ENCODE results near the gene OR51L1.

The OR51L1 gene

DNA sequence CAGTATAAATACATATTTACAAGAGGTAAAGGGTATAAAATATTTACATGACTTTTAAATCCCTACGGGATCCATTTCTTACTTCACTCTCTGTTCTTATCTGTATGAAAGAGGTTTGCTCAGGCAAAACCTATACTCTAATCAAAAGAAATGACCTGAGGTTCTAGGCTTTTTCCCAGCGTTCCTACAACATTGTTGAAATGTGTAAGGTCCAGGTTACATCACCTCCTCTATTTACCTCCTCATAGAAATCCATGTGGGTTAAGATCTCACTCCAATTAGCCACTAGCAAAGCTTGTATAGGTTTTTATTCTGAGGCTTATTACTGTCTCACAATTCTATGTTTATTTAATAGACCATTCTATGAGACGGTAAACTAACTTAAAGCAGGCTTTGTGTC is 12.0 kb upstream of the OR51L1 start:
- TF ChIP-seq, protein P1, sequence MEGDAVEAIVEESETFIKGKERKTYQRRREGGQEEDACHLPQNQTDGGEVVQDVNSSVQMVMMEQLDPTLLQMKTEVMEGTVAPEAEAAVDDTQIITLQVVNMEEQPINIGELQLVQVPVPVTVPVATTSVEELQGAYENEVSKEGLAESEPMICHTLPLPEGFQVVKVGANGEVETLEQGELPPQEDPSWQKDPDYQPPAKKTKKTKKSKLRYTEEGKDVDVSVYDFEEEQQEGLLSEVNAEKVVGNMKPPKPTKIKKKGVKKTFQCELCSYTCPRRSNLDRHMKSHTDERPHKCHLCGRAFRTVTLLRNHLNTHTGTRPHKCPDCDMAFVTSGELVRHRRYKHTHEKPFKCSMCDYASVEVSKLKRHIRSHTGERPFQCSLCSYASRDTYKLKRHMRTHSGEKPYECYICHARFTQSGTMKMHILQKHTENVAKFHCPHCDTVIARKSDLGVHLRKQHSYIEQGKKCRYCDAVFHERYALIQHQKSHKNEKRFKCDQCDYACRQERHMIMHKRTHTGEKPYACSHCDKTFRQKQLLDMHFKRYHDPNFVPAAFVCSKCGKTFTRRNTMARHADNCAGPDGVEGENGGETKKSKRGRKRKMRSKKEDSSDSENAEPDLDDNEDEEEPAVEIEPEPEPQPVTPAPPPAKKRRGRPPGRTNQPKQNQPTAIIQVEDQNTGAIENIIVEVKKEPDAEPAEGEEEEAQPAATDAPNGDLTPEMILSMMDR (IDR thresholded peaks at IDR 0.05; ENCODE audit: low read depth, low read length), result no peak

DNA sequence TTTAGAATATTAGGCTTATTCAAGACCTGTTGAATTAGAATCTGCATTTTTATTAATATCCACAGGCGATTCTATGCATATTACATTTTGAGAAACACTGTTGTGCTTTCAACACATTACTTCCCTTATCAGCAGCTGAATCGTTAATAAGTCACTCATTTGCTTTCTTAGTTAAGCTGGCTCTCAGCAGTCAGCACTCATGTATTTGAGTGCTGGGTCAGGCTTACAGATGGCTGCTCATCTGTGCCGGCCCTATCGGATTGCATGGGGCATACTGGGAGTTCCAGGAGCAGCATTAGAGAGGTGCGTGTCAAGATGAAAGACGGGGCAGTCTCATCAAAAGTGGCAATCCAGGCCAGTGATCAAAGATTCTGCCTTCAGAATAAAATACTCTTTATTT is 10.8 kb upstream of the OR51L1 start:
- DNase-seq (ENCODE audit: extremely low read depth, low read depth), result no peak

More for the DNA sequence above, 12.0 kb upstream of the OR51L1 start:
- DNase-seq (ENCODE audit: extremely low read depth, low read depth), result no peak

DNA sequence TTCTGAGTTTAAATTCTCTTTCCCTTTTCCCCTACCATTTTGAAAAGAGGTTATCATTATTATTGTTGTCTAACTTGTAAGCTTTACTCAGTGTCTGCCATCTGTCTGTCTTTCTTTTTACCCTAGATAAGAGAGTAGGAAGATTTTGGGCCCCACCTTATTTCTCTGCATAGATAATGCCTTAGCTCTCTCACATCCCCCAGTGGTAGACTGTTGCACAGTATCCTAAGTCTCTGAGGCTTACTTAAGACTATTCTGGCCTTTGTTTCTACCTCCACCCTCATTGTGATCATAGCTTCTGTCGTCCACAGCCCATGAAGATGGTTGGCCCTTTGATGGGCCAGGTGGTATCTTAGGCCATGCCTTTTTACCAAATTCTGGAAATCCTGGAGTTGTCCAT is 3.6 kb upstream of the OR51L1 start:
- no peak for DNase-seq (ENCODE audit: extremely low read depth, low read depth)
- TF ChIP-seq, protein P1 (IDR thresholded peaks at IDR 0.05; ENCODE audit: low read depth, low read length), result peak; percentile 22

More for the DNA sequence above, 10.8 kb upstream of the OR51L1 start:
- TF ChIP-seq, protein P1 (IDR thresholded peaks at IDR 0.05; ENCODE audit: low read depth, low read length), result no peak

DNA sequence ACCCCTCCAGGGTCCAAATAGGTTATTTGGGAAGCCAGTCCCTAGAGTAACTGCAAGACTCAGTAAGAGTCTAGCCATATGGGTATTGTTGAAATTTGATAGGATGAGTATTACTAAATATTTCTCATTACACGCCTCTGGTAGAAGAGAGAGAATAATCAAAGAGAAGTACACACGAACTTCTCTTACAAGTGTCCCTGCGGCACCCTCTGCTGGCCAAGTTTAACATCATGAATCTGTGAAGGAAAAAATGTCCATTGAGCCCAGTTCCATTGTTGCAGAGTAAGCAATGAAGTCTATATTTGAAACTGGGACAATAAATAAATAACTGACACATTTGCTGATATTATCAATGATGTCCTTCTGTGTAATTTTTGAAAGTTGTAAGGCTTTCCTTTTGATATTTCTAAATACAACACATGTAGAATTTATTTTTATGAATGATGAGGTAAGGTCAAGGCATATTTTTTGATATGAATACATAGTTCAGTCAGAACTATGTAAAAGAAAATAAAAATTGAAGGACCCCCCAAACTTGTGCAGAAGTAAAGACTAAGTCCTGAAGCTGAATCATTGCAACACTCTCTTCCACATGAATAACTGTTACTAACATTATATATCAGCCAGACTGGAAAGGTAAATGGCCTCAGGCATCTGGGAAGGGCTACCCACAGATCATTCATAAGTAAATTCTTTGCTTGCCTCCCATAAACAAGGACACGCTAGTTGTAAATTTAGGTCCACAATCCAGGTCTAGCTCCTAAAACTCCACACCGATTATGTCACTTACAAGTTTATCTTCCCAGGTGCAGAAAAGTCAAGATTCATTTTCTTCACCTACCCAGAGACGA is 10.0 kb downstream of the OR51L1 start:
- TF ChIP-seq, protein P1 (IDR thresholded peaks at IDR 0.05; ENCODE audit: low read depth, low read length), result peak; percentile 59
- DNase-seq (ENCODE audit: extremely low read depth, low read depth), result peak; percentile 15

DNA sequence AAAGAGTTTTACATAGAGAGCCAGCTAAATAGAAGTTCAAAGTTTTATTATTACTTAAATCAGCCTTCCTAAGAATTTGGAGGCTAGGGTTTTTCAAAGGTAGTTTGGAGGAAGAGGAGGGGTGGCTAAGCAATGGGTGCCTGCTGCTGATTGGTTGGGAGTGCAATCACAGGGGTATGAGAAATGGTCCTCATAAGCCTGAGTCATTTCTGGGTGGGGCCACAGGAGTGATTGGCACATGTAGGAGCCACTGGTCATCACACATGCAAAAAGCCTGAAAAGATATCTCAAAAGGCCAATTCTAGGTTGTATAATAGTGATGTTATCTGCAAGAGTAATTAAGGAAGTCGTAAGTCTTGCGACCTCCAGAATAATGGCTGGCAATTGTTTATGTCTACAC is 12.9 kb downstream of the OR51L1 start:
- DNase-seq (ENCODE audit: extremely low read depth, low read depth), result no peak
- TF ChIP-seq, protein P1 (IDR thresholded peaks at IDR 0.05; ENCODE audit: low read depth, low read length), result no peak

DNA sequence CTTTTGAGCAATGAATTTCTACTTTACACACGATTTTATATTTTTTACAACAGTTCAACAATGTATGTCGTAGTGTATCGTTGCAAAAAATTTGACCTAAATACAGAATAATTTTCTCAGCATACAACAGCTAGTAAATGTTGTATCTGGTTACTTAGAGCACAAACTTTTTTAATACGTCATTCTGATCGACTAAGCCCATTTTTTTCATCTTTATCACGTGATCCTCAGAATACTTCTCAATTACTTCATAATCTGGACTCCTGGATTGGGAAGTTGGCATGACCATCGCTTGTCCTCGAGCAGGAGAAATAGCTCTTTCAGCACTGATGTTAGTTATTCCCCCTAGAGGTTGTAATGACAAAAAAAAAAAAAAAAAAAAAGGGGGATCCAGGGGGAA is 16.6 kb downstream of the OR51L1 start:
- no peak for DNase-seq (ENCODE audit: extremely low read depth, low read depth)

DNA sequence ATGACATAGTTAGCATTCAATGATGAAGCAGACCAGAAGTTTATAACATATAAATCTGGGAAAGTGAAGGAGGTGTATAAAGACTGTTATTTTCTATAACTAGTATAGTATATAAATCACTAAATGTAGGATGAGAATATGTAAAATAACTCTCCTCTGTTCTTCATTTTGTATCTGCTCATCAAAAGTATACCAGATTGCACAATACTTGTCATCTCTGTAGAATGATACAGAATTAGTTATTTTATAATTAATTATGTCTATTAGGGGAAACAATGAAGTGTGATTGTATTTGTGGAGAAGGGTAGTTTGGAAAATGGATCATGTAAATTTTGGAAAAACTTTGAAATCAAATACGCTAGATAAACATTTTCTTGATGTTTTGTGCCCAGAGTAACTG is 18.4 kb downstream of the OR51L1 start:
- DNase-seq (ENCODE audit: extremely low read depth, low read depth), result no peak
- TF ChIP-seq, protein P1 (IDR thresholded peaks at IDR 0.05; ENCODE audit: low read depth, low read length), result no peak

More for the DNA sequence above, 16.6 kb downstream of the OR51L1 start:
- TF ChIP-seq, protein P1 (IDR thresholded peaks at IDR 0.05; ENCODE audit: low read depth, low read length), result no peak

Measured in AG09319 (cell line).